GM12891 (cell line): Measurements from ENCODE around the gene DPEP3.

Source experiments
- POLR2A ChIP-seq: IDR thresholded peaks from 2 replicates; pipeline ENCODE4 v1.6.1; 2011; ENCODE audit warnings: low read depth, low read length, control low read depth
- TAF1 ChIP-seq: IDR thresholded peaks from 2 replicates; pipeline ENCODE4 v1.6.1; 2011; ENCODE audit warnings: low read depth, low read length, control low read depth

- TF ChIP-seq TAF1 (no peak), POLR2A (no peak)
These were observed at the start of gene DPEP3 for GRCh38 chr16:67979955-67980678.
